Activated naive CD8-positive, alpha-beta T cell treated with anti-CD3 and anti-CD28 coated beads, Interleukin-2, amount 10 ng/mL, durations not matched to agents 7 days and 5 days (primary cell): ENCODE data around the gene ANKS6. TPM values are rescaled to one million over a fixed set of nuclear protein-coding genes. Genes with fewer than 3 reads are reported as not detected.

Experiments used
- ATAC-seq: fragments of 150-1000 bp; cut with Tn5 transposase; one replicate; pipeline ENCODE4 v1.10.0; 2021; ENCODE audit warnings: low read depth, moderate library complexity
- POLR2A ChIA-PET: fragments of 350-600 bp; sonication (Branson Sonifier 250); formaldehyde crosslinking; loops from one replicate; lab custom pipeline; 2021; ENCODE audit warnings: antibody characterized with exemption; lab: Charles Lee
- DNase-seq: peaks from one replicate; pipeline ENCODE4 v3.0.0; 2021
- H3K27ac Mint-ChIP-seq: one replicate; pipeline ENCODE4 v1.8.0; 2022; ENCODE audit warnings: mild to moderate bottlenecking, mixed read lengths
- H3K27me3 Mint-ChIP-seq: one replicate; pipeline ENCODE4 v1.8.0; 2022; ENCODE audit warnings: mild to moderate bottlenecking, moderate library complexity, mixed read lengths
- H3K36me3 Mint-ChIP-seq: one replicate; pipeline ENCODE4 v1.8.0; 2021; ENCODE audit warnings: mild to moderate bottlenecking, mixed read lengths
- H3K4me1 Mint-ChIP-seq: one replicate; pipeline ENCODE4 v1.8.0; 2021; ENCODE audit warnings: mixed read lengths
- H3K4me3 Mint-ChIP-seq: one replicate; pipeline ENCODE4 v1.8.0; 2022; ENCODE audit warnings: mild to moderate bottlenecking, moderate library complexity, mixed read lengths
- H3K9me3 Mint-ChIP-seq: one replicate; pipeline ENCODE4 v1.8.0; 2021; ENCODE audit warnings: mixed read lengths
- total RNA-seq, 2 experiments: library from RNA; stranded (reverse); gene quantifications; one replicate each; pipeline ENCODE4 v1.2.3, GENCODE V29; 2021

Gene ANKS6
- total RNA-seq, 2 experiments from 2014 or later: 8.2 to 9.5 TPM

GRCh38 chr9:98767915-98768314 is 28.4 kb downstream of the ANKS6 start:
- ATAC-seq: no peak
- POLR2A ChIA-PET: no interaction called here
- H3K36me3 Mint-ChIP-seq: peaks cover 7% of the 10 kb centered on the region
- H3K4me1 Mint-ChIP-seq: no peaks in the 10 kb centered on the region
- DNase-seq: no peak
- no peaks in the 10 kb centered on the region for H3K27me3 Mint-ChIP-seq
- no peak overlapping the region for H3K4me3 Mint-ChIP-seq
- no peak overlapping the region for H3K27ac Mint-ChIP-seq
- H3K9me3 Mint-ChIP-seq: no peaks in the 10 kb centered on the region

DNA sequence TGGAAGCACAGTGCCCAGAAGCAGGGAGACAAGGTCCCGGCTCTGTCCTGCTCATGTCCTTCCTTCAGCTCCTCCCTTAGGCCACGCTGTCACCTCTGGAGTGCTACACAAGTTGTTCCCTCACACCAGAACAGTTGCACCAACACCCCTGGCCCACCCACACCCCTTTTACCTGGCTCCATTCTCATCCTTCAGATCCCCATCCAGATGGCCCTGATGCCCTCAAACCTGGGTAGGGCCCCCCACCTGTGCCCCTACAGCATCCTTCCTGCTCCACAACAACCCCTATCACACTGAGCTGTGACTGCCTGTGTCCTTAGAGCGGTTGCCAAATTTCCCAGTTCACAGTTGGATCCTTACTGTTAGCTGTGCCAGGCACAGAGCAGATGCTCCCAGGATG is 29.2 kb downstream of the ANKS6 start:
- Mint-ChIP-seq H3K9me3 (no peaks in the 10 kb centered on the region), H3K36me3 (peaks cover 7% of the 10 kb centered on the region), H3K4me3 (no peak overlapping the region), H3K27me3 (no peaks in the 10 kb centered on the region), H3K27ac (no peak overlapping the region), H3K4me1 (no peaks in the 10 kb centered on the region)
- ATAC-seq (no peak), DNase-seq (no peak)
- POLR2A ChIA-PET: no interaction called here

DNA sequence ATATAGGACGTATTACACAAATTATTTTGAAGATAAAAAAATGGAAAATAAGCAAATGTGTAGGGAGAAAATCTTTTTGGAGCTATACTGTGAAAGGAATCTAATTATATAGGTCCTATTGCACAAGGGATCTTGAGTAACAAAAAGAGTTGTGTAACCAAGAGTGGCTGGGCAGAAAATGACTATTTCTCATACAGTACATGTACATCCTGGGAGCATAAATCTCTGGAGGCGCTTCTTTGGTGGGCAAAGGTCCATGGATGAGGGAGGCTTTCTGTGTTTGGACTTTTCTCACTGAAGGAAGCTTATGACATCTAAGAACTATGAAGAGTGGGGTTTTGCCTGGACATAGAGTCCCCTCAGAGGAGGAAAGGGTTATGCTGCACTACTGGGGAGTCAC is 29.8 kb downstream of the ANKS6 start:
- DNase-seq (no peak), ATAC-seq (no peak)
- H3K4me3 Mint-ChIP-seq: no peak overlapping the region
- H3K4me1 Mint-ChIP-seq: no peaks in the 10 kb centered on the region
- no peaks in the 10 kb centered on the region for H3K9me3 Mint-ChIP-seq
- H3K27me3 Mint-ChIP-seq: no peaks in the 10 kb centered on the region
- POLR2A ChIA-PET: no interaction called here
- peaks cover 7% of the 10 kb centered on the region for H3K36me3 Mint-ChIP-seq
- no peak overlapping the region for H3K27ac Mint-ChIP-seq

- POLR2A ChIA-PET: no interaction called here
- ATAC-seq: no peak
- Mint-ChIP-seq H3K36me3 (peaks cover 5% of the 10 kb centered on the region), H3K27me3 (no peaks in the 10 kb centered on the region), H3K9me3 (no peaks in the 10 kb centered on the region), H3K4me3 (no peak overlapping the region), H3K27ac (no peak overlapping the region), H3K4me1 (no peaks in the 10 kb centered on the region)
- DNase-seq: no peak
Measured at GRCh38 chr9:98765256-98765655, 31.1 kb downstream of the ANKS6 start.

- no peak overlapping the region for H3K4me3 Mint-ChIP-seq
- ATAC-seq (no peak), DNase-seq (no peak)
- no peaks in the 10 kb centered on the region for H3K4me1 Mint-ChIP-seq
- no peaks in the 10 kb centered on the region for H3K9me3 Mint-ChIP-seq
- no peaks in the 10 kb centered on the region for H3K27me3 Mint-ChIP-seq
- POLR2A ChIA-PET: no interaction called here
- H3K27ac Mint-ChIP-seq: no peak overlapping the region
- H3K36me3 Mint-ChIP-seq: peaks cover 7% of the 10 kb centered on the region
Measured at GRCh38 chr9:98763986-98764745, 32.2 kb downstream of the ANKS6 start.

DNA sequence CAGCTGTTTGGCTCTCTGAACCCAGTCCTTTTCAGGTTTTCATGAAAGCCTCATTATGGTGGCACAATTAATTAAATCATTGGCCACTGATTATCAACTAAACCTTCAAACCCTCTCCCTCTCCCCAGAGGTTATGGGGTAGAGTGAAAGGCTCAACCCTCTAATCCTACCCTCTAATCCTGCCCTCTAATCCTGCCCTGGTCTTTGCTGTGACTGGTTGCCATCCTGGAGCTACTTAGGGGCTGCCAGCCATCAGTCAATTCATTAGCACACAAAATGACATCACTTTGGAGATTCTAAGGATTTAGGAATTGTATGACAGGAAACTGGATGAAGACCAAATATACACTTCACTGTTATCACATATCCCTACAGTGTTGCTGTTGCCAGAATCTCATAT is 36.1 kb downstream of the ANKS6 start:
- H3K9me3 Mint-ChIP-seq: peaks cover 4% of the 10 kb centered on the region
- H3K4me3 Mint-ChIP-seq: no peak overlapping the region
- ATAC-seq: no peak
- no peak overlapping the region for H3K27ac Mint-ChIP-seq
- POLR2A ChIA-PET: no interaction called here
- peaks cover 14% of the 10 kb centered on the region for H3K36me3 Mint-ChIP-seq
- H3K4me1 Mint-ChIP-seq: no peaks in the 10 kb centered on the region
- no peaks in the 10 kb centered on the region for H3K27me3 Mint-ChIP-seq
- no peak for DNase-seq

GRCh38 chr9:98755006-98755618 is 41.2 kb downstream of the ANKS6 start:
- Mint-ChIP-seq H3K27ac (no peak overlapping the region), H3K27me3 (no peaks in the 10 kb centered on the region), H3K4me1 (no peaks in the 10 kb centered on the region), H3K9me3 (peaks cover 4% of the 10 kb centered on the region), H3K36me3 (peaks cover 11% of the 10 kb centered on the region), H3K4me3 (no peak overlapping the region)
- DNase-seq (no peak), ATAC-seq (no peak)
- POLR2A ChIA-PET: no interaction called here

- DNase-seq (no peak), ATAC-seq (no peak)
- Mint-ChIP-seq H3K27me3 (no peaks in the 10 kb centered on the region), H3K9me3 (no peaks in the 10 kb centered on the region), H3K27ac (no peak overlapping the region), H3K4me1 (no peaks in the 10 kb centered on the region), H3K4me3 (no peak overlapping the region), H3K36me3 (peaks cover 7% of the 10 kb centered on the region)
- POLR2A ChIA-PET: no interaction called here
Measured at GRCh38 chr9:98751210-98751609, 45.1 kb downstream of the ANKS6 start.

GRCh38 chr9:98750364-98751060 is 45.8 kb downstream of the ANKS6 start:
- H3K4me1 Mint-ChIP-seq: no peaks in the 10 kb centered on the region
- DNase-seq (no peak), ATAC-seq (no peak)
- no peak overlapping the region for H3K4me3 Mint-ChIP-seq
- no peak overlapping the region for H3K27ac Mint-ChIP-seq
- H3K27me3 Mint-ChIP-seq: no peaks in the 10 kb centered on the region
- H3K36me3 Mint-ChIP-seq: peaks cover 7% of the 10 kb centered on the region
- H3K9me3 Mint-ChIP-seq: no peaks in the 10 kb centered on the region
- POLR2A ChIA-PET: no interaction called here

DNA sequence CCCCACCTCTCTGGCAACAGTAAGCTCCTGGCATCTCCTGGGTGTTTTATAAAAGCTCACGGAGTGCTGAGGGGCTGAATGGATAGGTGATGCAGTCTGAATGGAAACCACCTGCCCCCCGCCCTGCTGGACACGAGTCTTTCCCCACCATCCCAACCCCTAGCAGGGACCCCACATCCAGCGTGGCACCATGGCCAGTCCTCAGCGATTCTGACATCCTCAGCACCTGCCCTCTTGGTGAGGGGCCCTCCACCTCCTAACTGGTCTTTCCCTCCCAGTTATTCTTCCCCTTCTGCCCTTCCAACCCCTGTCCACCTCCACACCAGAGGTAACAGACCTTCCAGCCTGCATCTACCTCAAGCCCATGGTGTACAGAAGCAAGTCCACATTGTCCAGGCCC is 48.9 kb downstream of the ANKS6 start:
- POLR2A ChIA-PET: no interaction called here
- no peaks in the 10 kb centered on the region for H3K27me3 Mint-ChIP-seq
- peaks cover 4% of the 10 kb centered on the region for H3K36me3 Mint-ChIP-seq
- no peak for DNase-seq
- no peak for ATAC-seq
- no peak overlapping the region for H3K4me3 Mint-ChIP-seq
- H3K27ac Mint-ChIP-seq: no peak overlapping the region
- H3K4me1 Mint-ChIP-seq: no peaks in the 10 kb centered on the region
- no peaks in the 10 kb centered on the region for H3K9me3 Mint-ChIP-seq

DNA sequence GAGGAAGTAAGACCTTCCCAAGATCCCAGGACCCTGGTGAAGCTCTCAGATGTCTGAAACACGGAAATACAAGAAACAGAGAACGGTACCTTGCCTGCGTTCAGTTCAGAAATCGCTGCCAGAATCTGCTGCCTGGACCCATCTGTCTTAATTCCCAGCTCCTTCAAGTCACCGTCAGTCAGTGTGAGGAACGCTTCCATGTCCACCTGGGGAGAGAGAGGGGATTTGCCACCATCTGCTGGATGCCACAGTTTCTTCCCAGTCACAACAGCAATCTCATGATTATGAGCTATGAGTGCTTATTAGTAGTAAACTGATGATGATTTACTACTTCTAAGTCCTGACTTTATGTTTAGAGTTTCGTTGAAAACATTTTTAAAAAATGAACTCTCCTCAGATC is 50.9 kb downstream of the ANKS6 start:
- Mint-ChIP-seq H3K4me1 (no peaks in the 10 kb centered on the region), H3K27ac (no peak overlapping the region), H3K9me3 (no peaks in the 10 kb centered on the region), H3K4me3 (no peak overlapping the region), H3K27me3 (no peaks in the 10 kb centered on the region), H3K36me3 (peaks cover 4% of the 10 kb centered on the region)
- POLR2A ChIA-PET: no interaction called here
- DNase-seq: no peak
- ATAC-seq: no peak

DNA sequence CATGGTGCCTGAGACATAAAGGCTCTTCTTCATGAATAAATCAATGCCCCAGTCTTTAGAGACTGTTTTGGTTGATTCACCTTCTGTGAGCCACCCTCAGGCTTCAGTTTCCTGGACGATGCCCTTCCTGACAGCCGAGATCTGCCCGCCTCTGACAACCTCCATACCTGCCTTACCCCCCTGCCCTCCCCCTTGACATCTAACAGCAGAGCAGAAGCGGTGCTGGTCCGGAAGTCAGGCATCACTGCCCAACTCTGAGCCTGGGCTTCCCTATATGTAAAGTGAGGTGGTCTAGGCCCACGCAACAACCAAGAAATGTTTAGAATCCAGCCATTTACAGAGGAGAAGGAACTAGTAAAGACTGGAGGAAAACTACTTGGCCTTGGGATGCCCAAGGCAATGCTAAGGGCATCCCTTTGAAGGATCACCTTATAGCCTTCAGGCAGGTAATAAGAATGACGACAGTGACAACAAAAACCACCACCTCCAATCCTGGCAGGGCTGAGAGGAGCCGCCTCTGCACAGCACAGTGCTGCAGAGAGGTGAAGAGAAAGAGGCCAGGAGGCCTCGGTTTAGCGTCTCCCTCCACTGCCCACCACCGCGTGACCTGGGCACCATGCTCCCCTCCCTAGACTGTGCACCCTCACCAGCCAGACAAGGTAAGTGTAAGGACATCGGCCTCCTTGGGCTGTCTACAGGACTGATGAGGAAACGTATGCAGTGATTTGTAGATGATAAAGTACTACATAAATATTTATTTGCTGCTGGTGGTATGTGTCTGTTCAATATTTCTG is 52.3 kb downstream of the ANKS6 start:
- POLR2A ChIA-PET: no interaction called here
- H3K27ac Mint-ChIP-seq: no peak overlapping the region
- no peaks in the 10 kb centered on the region for H3K9me3 Mint-ChIP-seq
- no peaks in the 10 kb centered on the region for H3K27me3 Mint-ChIP-seq
- no peak for DNase-seq
- no peaks in the 10 kb centered on the region for H3K4me1 Mint-ChIP-seq
- H3K4me3 Mint-ChIP-seq: no peak overlapping the region
- peaks cover under 1% of the 10 kb centered on the region for H3K36me3 Mint-ChIP-seq
- ATAC-seq: no peak

DNA sequence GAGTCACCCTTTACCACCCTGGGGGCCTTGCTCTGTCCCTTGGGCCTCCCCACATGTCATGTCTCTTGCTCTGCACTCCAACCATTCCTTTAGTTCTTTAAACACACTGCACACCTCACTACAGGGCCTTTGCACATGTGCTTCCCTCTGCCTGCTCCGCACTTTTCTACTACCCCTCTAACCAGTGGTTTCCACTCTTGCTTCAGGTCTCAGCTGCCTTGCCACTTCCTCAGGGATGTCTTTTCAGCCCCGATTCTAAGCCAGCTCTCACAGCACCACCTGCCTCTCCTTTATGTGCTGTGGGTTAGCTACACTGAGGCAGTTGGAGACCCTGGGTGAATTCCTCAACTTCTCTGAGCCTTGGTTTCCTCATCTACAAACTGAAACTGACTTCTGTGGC is 53.0 kb downstream of the ANKS6 start:
- POLR2A ChIA-PET: no interaction called here
- peaks cover 4% of the 10 kb centered on the region for H3K9me3 Mint-ChIP-seq

More for the DNA sequence above, 53.0 kb downstream of the ANKS6 start:
- no peaks in the 10 kb centered on the region for H3K4me1 Mint-ChIP-seq
- no peak overlapping the region for H3K4me3 Mint-ChIP-seq
- no peak for DNase-seq
- no peak overlapping the region for H3K27ac Mint-ChIP-seq
- H3K27me3 Mint-ChIP-seq: no peaks in the 10 kb centered on the region
- peaks cover 5% of the 10 kb centered on the region for H3K36me3 Mint-ChIP-seq
- no peak for ATAC-seq
